COR-L47 (cell line): Measurements from ENCODE around the gene CCDC61.
A peak's percentile ranks its signal among the peaks of the same experiment; 100 is the strongest.

Experiments
- DNase-seq: peaks from one replicate; lab custom pipeline; 2025; lab: John Stamatoyannopoulos, UW

The CCDC61 gene

DNA sequence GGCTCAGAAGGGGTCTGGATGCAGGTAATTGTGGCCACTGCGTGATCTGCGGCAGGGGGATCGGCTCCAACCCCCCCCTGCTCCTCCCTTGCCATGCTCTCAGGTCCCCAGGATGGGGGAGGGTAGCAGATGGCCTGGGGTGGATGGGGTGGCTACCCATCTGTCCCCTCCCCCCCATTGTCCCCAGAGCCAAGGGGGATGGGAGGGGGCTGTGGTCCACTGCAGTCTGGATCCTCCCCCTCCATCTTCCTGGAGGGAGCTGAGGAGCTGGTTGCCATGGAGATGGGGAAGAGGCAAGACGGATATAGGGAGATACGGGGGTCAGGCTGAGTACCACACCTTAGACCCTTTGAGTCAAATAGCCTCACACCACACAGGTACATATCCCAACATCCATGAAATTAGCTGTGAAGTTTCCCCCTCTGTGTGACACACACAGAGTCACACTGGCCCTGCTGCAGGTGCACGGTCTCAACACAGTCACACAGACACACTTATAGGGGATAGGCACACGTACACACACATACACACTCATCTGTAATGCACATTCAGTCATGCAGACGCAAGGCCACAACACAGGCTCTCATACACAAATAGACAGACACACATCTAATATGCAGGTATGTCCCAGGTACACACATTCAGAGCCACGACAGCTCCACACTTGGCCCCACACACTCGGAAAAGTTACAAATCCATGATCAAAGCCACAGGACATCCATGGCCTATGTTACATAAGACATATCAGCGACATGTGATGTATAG lies 19.8 kb upstream of the CCDC61 start:
- no peak for DNase-seq

- peak; percentile 20 for DNase-seq
Observed at GRCh38 chr19:45976178-45976577, 19.1 kb upstream of the CCDC61 start.

DNA sequence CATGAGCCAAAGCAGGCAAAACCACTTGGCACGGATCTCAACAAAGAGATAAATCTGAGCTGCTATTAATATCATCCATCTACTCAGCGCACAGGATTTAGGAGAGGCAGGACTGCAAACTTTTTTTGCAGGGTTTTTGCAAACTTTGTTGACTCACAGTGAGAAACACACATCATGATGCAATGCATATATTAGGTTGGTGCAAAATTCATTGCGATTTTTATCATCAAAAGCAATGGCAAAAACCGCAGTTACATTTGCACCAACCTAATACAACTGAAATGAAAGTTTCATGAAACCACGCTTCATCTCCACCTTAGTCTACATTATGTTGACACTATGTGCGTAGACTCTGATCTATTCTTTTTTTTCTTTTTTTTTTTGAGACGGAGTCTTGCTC lies 17.1 kb upstream of the CCDC61 start:
- DNase-seq = no peak

DNA sequence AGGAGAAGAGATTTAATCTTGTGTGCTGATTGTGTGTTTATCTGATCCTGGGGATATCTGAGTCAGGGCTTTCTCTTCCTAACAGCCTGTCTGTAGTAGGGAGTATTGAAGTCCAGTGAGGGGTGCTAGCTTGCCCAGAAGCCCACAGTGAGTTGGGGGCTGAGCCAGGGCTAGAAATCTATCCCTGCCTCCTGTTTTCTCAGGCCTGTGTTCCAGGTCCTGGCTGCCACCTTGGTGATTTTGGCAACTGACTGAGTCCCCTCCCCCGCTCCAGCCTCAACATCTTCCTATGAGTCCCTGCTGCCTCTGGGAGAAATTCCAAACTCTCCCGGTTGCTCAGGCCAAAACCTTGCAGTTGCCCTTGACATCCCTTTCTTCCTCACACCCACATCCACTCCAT lies 13.9 kb upstream of the CCDC61 start:
- no peak for DNase-seq

GRCh38 chr19:45985321-45985720 lies 9.9 kb upstream of the CCDC61 start:
- no peak for DNase-seq

DNA sequence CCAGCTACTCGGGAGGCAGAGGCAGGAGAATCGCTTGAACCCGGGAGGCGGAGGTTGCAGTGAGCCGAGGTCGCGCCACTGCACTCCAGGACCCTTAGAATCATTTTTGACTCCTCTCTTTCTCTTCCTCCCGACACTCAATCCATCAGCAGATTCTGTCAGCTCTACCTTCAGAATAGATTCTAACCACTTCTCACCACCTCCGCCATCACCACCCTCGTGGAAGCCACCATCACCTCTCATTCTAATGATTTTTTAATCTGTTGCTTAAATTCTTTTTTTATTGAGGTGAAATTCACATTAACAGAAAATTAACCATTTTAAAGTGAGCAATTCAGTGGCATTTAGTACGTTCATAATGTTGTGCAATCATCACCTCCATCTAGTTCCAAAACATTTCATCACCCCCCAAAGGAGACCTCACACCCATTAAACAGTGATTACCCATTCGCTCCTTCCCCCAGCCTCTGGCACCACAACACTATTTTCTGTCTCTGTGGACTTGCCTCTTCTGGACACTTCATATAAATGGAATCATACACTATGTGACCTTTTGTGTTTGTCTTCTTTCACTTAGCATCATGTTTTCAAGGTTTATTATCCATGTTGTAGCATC lies 5.0 kb upstream of the CCDC61 start:
- DNase-seq = no peak

DNA sequence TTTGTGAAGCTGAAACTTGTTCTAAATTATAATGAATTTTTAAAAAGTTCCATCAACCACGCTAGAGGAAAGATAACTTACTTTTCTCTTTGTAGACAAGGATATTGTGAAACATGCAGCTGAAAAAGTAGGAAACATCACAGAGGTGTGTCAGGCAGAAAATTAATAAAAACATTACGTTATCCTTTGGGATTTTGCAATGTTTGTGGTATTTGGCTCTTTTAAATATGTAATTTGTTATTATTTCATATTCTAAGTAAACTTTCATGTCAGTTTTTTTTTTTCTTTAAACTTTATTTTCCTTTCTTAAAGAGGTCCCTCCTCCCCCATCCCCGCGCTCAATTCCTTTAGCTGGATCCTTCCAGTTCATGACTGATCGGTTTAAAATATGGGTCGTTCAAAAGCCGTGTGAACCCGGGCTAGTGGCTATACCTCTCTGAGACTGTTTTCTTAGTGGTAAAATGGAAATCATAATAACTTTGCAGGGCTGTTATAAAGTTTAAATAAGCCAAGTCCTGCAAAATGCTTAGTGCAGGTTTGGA lies 740 bp upstream of the CCDC61 start:
- no peak for DNase-seq

GRCh38 chr19:45995715-45996385 lies 583 bp downstream of the CCDC61 start:
- DNase-seq = no peak

DNA sequence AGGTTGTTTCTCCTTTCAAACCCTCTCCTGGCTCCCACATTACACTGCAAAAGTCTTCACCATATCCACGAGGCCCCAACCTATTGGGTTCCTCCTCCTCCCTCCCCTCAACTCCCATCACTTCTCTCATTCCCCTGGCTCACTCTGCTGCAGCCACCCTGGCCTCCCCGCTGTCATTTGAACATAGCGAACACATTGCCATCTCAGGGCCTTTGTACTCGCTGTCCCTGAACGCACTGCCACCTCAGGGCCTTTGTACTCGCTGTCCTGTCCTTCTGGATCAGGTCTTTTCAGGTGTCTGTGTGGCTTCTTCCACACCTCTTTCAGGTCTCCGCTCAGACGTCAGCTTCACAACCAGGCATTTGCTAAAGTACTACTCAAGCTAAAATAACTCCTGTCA lies 1.7 kb downstream of the CCDC61 start:
- DNase-seq = no peak

- DNase-seq = no peak
Observed at GRCh38 chr19:45998834-45999233, 3.6 kb downstream of the CCDC61 start.

DNA sequence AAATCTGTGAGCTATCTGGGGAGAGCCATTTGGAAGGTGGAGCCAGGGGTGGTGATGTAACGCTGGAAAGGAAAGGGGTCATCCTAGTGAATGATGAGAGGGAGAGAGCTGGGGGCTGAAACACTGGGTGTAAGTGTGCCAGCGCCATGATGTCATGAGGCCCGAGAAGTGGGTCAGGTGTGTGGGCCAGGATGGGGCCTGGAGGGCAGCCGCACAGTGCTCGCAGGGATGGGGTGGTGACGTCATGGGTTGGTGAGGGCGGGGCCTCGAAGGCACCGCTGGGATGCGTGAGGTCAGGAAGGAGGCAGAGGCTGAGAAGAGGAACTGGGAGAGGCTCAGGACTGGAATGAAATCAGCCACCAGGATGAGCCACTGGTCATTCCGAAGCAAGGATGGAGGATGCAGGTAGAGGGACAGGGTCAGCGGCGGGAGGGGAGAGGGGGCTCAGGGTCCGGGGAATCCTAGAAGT lies 4.4 kb downstream of the CCDC61 start:
- DNase-seq = no peak

- DNase-seq = peak; percentile 65
Observed at GRCh38 chr19:46000491-46001246, 5.4 kb downstream of the CCDC61 start.

GRCh38 chr19:46002678-46003275 lies 7.5 kb downstream of the CCDC61 start:
- DNase-seq = no peak

GRCh38 chr19:46006411-46006810 lies 11.1 kb downstream of the CCDC61 start:
- no peak for DNase-seq

DNA sequence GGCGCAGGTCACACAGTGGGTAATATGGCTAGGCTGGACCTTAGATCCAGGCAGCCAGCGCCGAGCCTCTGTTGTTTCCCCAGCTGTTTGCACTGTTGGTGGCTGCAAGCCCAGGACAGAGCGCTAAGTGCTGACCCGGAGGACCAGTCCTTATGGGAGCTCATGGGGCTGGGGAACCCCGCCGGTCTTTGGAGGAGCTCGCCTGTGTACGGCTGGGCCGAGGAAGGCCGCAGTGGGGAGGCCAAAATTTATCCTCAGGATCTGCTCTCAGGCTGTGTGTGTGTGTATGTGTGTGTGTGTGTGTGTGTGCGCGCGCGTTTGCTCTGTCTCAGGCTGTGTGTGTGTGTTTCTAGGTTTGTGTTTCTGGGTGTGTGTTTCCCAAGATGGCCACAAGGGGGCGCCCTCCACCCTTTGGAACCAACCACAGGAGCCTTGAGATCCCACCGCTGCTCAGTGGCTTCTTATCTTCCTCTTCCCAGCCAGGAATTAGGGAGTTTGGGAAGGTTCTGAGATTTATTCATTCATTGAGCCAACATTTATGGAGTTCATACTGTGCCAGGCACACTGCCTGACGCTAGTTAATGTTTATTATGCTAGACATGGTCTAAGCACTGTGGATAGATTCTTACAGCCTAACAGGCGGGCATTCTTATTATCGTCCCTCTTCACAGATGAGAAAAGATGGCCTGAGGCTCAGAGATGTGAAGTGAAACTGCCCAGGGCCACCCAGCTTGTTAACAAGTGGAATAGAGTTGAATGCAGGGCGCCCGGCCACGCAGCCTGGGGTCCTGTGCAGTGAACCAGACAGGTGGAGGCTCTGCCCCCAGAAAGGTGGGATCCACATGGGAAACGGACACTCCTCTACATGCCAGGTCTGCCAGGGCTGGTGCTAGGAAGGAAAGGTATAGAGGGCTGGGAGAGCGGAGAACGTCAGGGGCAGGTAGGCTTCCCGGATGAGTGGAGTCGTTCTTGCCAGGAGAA lies 14.6 kb downstream of the CCDC61 start:
- peak; percentile 12 for DNase-seq

- no peak for DNase-seq
Observed at GRCh38 chr19:46014534-46014933, 19.3 kb downstream of the CCDC61 start.

GRCh38 chr19:46014941-46015686 lies 19.8 kb downstream of the CCDC61 start:
- DNase-seq = peak; percentile 87

DNA sequence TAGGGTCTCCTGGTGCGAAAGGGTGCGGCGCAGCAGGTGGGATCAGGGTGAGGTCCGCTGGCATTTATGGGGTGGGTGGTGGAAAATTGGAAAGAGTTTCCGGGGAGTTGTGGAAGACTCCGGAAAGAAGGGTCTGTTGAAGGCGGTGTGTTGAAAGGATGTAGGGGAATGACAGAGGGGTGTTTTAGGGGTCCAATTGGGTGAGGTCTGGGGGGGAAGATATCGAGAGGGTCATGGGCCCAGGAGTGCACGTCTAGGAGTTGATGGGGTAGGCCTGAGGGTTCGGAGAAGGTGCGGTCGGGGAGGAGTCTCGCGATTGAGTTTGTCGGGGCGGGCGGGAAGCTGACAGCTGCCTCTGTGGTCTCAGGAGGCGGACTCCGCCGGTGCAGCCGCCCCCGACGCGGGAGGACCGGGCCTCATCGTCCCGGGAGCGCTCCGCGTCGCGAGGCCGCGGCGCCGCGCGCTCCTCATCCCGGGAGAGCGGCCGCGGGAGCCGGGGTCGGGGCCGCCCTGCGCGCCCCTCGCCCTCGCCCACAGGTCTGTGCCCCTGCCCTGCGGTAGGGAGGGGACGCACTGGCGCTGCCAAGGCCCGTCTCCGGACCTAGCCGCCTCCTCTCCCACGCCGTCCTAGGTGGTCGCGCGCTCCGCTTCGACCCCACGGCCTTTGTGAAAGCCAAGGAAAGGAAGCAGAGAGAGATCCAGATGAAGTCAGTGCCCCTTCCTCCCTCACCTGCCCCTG lies 20.6 kb downstream of the CCDC61 start:
- peak; percentile 6 for DNase-seq
